Occipital lobe (tissue), 2 donors: ENCODE measurements around the gene TWF2. TPM values are rescaled to one million over a fixed set of nuclear protein-coding genes. Genes with fewer than 3 reads are reported as not detected.
A peak's percentile ranks its signal among the peaks of the same experiment; 100 is the strongest.

Source experiments
- DNase-seq: peaks from one replicate; lab custom pipeline; 2025; lab: John Stamatoyannopoulos, UW
- total RNA-seq: library from RNA; depleted of rRNA; stranded (reverse); fragments of >200 nt; gene quantifications from one replicate; pipeline ENCODE4 v1.2.3, GENCODE V29; 2014

Gene TWF2
- total RNA-seq, 1 donor from 2014 or later = 24.8 TPM

GRCh38 chr3:52257911-52258310, 19.0 kb upstream of the TWF2 start:
- no peak for DNase-seq

- DNase-seq = no peak
Measured at GRCh38 chr3:52256622-52257021, 17.7 kb upstream of the TWF2 start.

- no peak for DNase-seq
Measured at GRCh38 chr3:52256159-52256558, 17.2 kb upstream of the TWF2 start.

- DNase-seq = no peak
Measured at GRCh38 chr3:52254608-52255007, 15.7 kb upstream of the TWF2 start.

GRCh38 chr3:52253314-52254304, 14.7 kb upstream of the TWF2 start:
- DNase-seq = peak; percentile 64

DNA sequence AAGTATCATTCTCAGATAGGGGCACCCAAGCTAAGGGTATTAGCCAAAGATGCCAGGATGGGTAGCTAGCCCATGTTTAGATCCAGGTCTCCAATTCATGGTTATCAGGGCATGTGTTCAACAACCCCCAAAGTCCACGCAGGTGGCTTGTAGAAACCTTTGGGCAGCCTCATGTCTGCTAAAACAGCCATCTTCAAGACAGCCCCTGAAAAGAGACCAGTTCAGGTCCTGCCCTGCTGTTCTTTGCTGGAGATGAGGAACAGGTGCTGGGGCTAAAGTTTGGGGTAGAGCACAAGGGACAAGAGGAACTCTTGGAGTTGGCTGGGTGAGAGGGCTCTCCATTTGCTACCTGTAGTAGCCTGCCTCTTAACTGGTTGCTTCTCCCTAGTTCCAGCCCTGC, 11.2 kb upstream of the TWF2 start:
- no peak for DNase-seq

- no peak for DNase-seq
Measured at GRCh38 chr3:52249683-52250082, 10.7 kb upstream of the TWF2 start.

- DNase-seq = no peak
Measured at GRCh38 chr3:52248816-52249547, 10.0 kb upstream of the TWF2 start.

GRCh38 chr3:52248165-52248541, 9.2 kb upstream of the TWF2 start:
- DNase-seq = no peak

- DNase-seq = no peak
Measured at GRCh38 chr3:52247409-52248164, 8.6 kb upstream of the TWF2 start.

DNA sequence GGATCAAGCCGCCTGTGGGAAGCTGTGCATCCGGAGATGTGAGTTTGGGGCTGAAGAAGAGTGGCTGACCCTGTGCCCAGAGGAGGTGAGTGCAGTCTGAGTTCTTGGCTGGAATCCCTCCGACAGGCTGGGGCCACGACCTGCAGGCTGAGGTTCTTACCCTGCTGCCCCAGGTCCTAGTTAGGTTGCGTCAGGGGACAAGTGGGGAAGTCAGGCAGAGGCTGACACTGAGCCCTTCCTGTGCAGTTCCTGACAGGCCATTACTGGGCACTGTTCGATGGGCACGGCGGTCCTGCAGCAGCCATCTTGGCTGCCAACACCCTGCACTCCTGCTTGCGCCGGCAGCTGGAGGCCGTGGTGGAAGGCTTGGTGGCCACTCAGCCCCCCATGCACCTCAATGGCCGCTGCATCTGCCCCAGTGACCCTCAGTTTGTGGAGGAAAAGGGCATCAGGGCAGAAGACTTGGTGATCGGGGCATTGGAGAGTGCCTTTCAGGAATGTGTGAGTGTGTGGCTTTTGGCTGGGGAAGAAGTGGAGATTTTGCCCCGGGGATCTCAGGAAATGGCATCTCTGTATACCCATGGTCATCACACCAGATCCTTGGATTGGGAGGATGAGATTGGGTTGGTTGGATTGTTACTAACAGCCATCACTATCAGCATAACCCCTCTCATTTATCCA, 7.9 kb upstream of the TWF2 start:
- no peak for DNase-seq

GRCh38 chr3:52246264-52246620, 7.3 kb upstream of the TWF2 start:
- DNase-seq = no peak

DNA sequence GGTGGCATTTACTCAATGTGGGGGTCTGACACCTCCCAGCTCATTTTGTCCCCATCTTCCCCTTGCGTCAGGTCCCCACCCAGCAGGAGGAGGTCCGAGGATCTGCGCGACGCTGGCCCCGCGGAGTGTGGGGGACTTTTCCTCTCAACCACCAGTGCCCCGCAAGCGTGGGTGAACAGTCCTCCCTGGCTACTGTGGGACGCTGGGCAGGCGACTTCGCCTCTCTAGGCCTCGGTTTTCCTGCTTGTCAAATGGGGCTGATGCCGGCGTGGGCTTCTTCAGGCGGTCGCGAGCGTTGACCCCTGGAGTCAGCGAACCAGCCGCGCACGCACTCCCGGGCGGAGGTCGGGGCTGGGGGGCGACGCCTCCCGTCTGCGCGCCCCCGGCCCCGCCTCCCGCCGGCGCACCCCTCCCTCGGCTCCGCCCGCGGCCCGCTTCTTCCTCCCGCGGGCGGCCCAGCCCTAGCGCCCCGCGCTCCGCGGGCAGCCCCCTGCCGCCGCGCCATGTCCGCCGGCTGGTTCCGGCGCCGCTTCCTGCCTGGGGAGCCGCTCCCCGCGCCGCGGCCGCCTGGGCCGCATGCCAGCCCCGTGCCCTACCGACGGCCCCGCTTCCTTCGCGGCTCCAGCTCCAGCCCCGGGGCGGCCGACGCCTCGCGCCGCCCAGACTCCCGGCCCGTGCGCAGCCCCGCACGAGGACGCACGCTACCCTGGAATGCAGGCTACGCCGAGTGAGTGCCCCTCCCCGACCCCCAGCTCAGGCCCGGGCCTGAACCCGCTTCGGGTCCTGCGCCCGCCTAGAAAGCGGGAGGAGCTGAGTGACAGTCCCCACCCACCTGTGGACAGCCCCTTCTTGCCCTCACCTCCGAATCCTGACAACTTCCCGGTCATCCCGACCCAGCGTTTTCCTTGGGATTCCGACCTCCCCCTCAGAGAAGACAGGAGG, 6.6 kb upstream of the TWF2 start, which contains the start of gene PPM1M:
Gene PPM1M (plus strand): TSS at position 438 of the 942 bp plus-strand sequence. CDS start 66 bp downstream, at position 504.
- DNase-seq = no peak

DNA sequence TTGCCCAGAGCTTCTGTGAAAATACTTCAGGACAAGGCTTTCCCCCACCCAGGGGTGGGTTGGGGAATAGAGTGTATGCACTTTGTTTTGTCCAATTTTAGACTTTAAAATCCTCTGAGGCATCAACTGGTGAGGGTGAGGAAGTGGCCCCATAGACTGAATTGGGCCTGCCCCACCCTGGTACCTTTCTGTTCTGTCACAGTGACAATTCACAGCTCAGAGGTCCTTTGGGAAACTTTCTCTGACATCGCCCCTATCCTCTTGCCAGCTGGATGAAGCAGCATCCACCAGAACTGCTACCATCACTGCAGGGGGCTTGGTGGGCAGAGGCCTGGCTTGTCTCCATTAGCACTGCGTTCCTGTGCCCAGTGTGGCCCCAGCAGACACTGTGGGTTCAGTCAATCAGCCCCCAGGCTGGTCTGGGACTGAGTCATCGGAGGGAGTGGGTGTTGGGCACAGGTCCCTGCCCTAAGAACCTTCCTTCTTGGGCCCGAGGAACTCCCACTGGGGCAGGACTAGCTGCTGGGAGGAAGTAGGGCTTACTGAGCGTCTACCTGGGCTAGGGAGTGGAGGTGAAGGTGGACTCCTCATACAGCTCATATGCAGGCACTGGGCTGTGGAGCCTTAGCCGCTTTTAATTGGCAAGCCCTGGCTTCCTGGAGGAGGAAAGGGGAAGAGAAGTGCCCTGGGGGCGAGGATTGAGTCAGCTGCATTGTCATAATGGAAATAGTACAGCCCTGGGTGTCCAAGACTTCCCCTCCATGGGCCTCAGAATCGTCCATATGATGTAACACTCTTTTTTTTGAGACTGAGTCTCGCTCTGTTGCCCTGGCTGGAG, 5.1 kb upstream of the TWF2 start:
- DNase-seq = no peak

DNA sequence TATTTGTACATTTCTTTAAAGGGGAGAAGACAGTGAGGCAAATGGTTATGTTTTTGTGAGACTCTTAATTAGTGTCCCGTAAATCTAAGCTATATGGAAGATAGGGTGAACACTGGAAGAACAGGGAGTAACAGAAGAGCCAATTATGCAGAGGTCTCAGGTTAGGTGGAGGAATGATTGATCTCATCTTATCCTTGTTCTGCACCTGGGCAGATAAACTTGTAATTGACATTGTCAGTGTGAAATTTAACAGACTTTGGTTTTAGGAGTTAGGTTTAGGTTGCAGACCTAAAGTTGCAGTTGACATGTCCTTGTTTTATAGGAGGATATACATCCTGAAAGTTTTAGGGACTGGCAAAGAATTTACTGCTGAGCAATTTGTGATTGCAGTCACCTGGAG, 3.1 kb upstream of the TWF2 start:
- no peak for DNase-seq

- no peak for DNase-seq
Measured at GRCh38 chr3:52240886-52241370, 2.0 kb upstream of the TWF2 start.

DNA sequence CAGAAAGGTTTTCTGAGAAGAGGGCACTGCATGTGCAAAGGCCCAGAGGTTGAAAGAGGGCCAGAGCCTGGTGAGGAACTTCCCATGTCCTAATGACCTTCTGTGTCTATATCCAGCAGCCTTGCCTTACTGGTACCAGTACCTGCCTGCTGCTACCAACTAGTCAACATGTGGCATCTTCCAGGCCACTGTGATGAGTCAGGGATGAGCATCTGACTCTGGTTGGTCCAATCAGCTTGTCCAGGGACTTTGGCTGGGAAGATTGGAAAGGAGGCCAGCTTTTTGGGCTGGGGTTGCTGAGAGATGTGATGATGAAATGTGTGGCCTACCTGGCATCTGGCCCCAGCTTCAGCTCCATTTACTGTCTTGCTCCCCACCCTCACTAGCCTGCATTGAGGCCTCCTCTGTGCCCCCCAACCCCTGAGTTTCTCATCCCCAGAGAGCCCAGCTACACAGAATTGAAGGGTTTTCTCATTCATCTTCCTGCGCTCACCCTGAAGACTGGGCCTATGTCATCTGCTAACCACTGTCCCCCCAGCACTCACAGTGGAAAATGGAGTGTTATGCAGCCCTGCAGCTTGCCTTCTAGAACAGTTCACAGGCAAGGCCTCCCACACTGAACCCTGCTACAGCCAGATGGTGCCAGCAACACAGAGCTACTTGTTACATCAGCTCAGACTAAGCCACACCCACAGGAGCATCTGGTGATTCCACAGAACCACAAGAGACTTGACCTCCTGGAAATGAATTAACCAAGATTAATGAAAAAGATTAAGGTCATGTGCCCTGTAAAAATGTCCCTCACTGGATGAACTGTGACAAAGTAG, 1.3 kb upstream of the TWF2 start:
- DNase-seq = peak; percentile 49

GRCh38 chr3:52238193-52238760, 681 bp downstream of the TWF2 start:
- no peak for DNase-seq
